Neuronal stem cell (in vitro differentiated cells): ENCODE data around the gene SLC27A5.

Experiments used
- DNase-seq: peaks from one replicate; pipeline ENCODE4 v3.0.0-alpha.2; 2013; ENCODE audit warnings: low spot score
- H2AFZ ChIP-seq: one replicate; pipeline ENCODE4 v1.6.1; 2013; ENCODE audit warnings: mild to moderate bottlenecking, low read length, inconsistent platforms
- H2AK5ac ChIP-seq: 2 replicates; pipeline ENCODE4 v1.6.1; 2013; ENCODE audit warnings: low read depth, mild to moderate bottlenecking, inconsistent platforms, low read length, moderate library complexity, mixed read lengths
- H2BK120ac ChIP-seq: 2 replicates; pipeline ENCODE4 v1.6.1; 2013; ENCODE audit warnings: low read depth, mild to moderate bottlenecking, inconsistent platforms, low read length, moderate library complexity, mixed read lengths
- H2BK12ac ChIP-seq: one replicate; pipeline ENCODE4 v1.6.1; 2013; ENCODE audit warnings: low read length, inconsistent platforms
- H2BK15ac ChIP-seq: 2 replicates; pipeline ENCODE4 v1.6.1; 2013; ENCODE audit warnings: mild to moderate bottlenecking, low read length, inconsistent platforms, mixed read lengths
- H2BK5ac ChIP-seq: one replicate; pipeline ENCODE4 v1.6.1; 2013; ENCODE audit warnings: inconsistent platforms, mild to moderate bottlenecking, low read length, moderate library complexity
- H3K14ac ChIP-seq: one replicate; pipeline ENCODE4 v1.6.1; 2013; ENCODE audit warnings: low read length, inconsistent platforms
- H3K18ac ChIP-seq: 2 replicates; pipeline ENCODE4 v1.6.1; 2013; ENCODE audit warnings: low read length, inconsistent platforms
- H3K23ac ChIP-seq: 2 replicates; pipeline ENCODE4 v1.6.1; 2013; ENCODE audit warnings: low read depth, mild to moderate bottlenecking, mixed read lengths, low read length, inconsistent platforms; ENCODE audit not compliant: poor library complexity
- H3K27ac ChIP-seq: replicated peaks from 3 replicates; pipeline ENCODE4 v1.5.1; 2013; ENCODE audit warnings: low read length, inconsistent platforms
- H3K27me3 ChIP-seq, 3 experiments: 2 replicates each; pipeline ENCODE4 v1.6.1; 2013; ENCODE audit warnings: low read length in 3 of 3, mild to moderate bottlenecking in 2 of 3, inconsistent platforms in 1 of 3, low read depth in 1 of 3, mixed read lengths in 1 of 3, moderate library complexity in 1 of 3; ENCODE audit not compliant: control insufficient read depth in 3 of 3, insufficient read depth in 3 of 3
- H3K36me3 ChIP-seq, 2 donors: replicated peaks in 1 of 2; 2 replicates each; pipeline ENCODE4 v1.6.1; 2013; ENCODE audit warnings: low read length in 2 of 2; ENCODE audit not compliant: control insufficient read depth in 2 of 2, insufficient read depth in 2 of 2
- H3K4ac ChIP-seq: 2 replicates; pipeline ENCODE4 v1.6.1; 2013; ENCODE audit warnings: inconsistent platforms, mild to moderate bottlenecking, low read length, moderate library complexity
- H3K4me1 ChIP-seq, 2 donors: 1 replicate in 1 of 2; 2 replicates in 1 of 2; pipeline ENCODE4 v1.6.1; 2013; ENCODE audit warnings: low read length in 2 of 2, low read depth in 1 of 2; ENCODE audit not compliant: control insufficient read depth in 2 of 2, insufficient read depth in 1 of 2
- H3K4me2 ChIP-seq: one replicate; pipeline ENCODE4 v1.6.1; 2013; ENCODE audit warnings: mild to moderate bottlenecking, low read length, inconsistent platforms; ENCODE audit not compliant: insufficient read depth, poor library complexity, severe bottlenecking
- H3K4me3 ChIP-seq, 2 donors: 2 replicates each; pipeline ENCODE4 v1.5.1; 2013; ENCODE audit warnings: low read length in 2 of 2, mild to moderate bottlenecking in 2 of 2, inconsistent platforms in 1 of 2, moderate library complexity in 1 of 2
- H3K79me1 ChIP-seq: one replicate; pipeline ENCODE4 v1.6.1; 2013; ENCODE audit warnings: low read depth, mild to moderate bottlenecking, inconsistent platforms, low read length, moderate library complexity
- H3K9ac ChIP-seq: one replicate; pipeline ENCODE4 v1.6.1; 2013; ENCODE audit warnings: mild to moderate bottlenecking, low read depth, low read length, inconsistent platforms; ENCODE audit not compliant: poor library complexity
- H3K9me3 ChIP-seq, 2 donors: replicated peaks in 1 of 2; 2 replicates each; pipeline versions ENCODE3 to v1.6.1; 2013; ENCODE audit warnings: low read length in 2 of 2, mild to moderate bottlenecking in 2 of 2, inconsistent platforms in 1 of 2, low read depth in 1 of 2, mixed read lengths in 1 of 2, moderate library complexity in 1 of 2; ENCODE audit not compliant: control insufficient read depth in 2 of 2, insufficient read depth in 1 of 2
- H4K8ac ChIP-seq: one replicate; pipeline ENCODE4 v1.6.1; 2013; ENCODE audit warnings: low read depth, mild to moderate bottlenecking, inconsistent platforms, low read length, moderate library complexity
- H4K91ac ChIP-seq: one replicate; pipeline ENCODE4 v1.6.1; 2013; ENCODE audit warnings: low read length, low read depth, mild to moderate bottlenecking, inconsistent platforms; ENCODE audit not compliant: poor library complexity
- WGBS, 2 donors: extraction: QIAGEN DNeasy Blood & Tissue Kit; methylation state at CpG; one replicate each; pipeline ENCODE4 v1.1.7; 2013; ENCODE audit warnings: missing lambda C conversion rate in 2 of 2, mixed read lengths in 1 of 2; ENCODE audit not compliant: insufficient read length in 2 of 2, insufficient replicate concordance in 1 of 2; ENCODE audit errors: extremely low coverage in 2 of 2; 5-methylcytosine and 5-hydroxymethylcytosine counted together

The SLC27A5 gene

DNA sequence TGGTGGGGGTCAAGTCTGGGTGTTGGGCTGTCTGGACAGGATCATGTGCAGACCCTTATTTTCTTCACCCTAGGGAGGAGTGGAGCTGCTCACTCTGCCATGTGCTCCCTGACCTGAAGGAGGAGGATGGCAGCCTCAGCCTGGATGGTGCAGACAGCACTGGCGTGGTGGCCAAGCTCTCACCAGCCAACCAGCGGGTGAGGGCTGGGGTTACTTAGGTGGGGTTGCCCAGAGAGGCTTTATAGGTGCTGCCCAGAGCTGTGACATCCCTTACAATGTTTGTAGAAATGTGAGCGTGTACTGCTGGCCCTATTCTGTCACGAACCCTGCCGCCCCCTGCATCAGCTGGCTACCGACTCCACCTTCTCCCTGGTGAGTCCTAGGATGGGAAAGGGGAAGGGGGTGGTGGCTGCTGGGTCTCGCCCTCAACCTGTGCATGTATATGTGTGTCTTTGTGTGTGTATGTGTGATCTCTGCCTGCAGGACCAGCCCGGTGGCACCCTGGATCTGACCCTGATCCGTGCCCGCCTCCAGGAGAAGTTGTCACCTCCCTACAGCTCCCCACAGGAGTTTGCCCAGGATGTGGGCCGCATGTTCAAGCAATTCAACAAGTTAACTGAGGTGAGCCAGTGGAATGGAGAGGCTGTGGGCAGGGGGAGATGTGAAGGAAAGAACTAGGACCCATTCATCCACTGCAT, 38.0 kb upstream of the SLC27A5 start:
- no peak overlapping the region for H4K8ac ChIP-seq
- no peak overlapping the region for H3K4ac ChIP-seq
- H3K4me2 ChIP-seq = no peak overlapping the region
- no peak overlapping the region for H3K23ac ChIP-seq
- peaks cover 15 to 22% of the 10 kb centered on the region in 2 donors for H3K4me1 ChIP-seq
- H3K18ac ChIP-seq = no peak overlapping the region
- H3K79me1 ChIP-seq = peaks cover 24% of the 10 kb centered on the region
- no peak overlapping the region for H4K91ac ChIP-seq
- peaks cover 0 to 2% of the 10 kb centered on the region in 2 donors for H3K9me3 ChIP-seq
- no peak overlapping the region for H2BK120ac ChIP-seq
- peaks cover 72 to 86% of the 10 kb centered on the region in 2 donors for H3K36me3 ChIP-seq
- no peak overlapping the region for H2BK15ac ChIP-seq
- H3K9ac ChIP-seq = no peak overlapping the region
- H3K14ac ChIP-seq = no peak overlapping the region
- no peak overlapping the region for H2BK5ac ChIP-seq
- no peaks in the 10 kb centered on the region for H3K27me3 ChIP-seq
- no peak overlapping the region for H2AK5ac ChIP-seq
- no peak for DNase-seq
- no peak overlapping the region for H3K27ac ChIP-seq
- no CpG with 5 or more reads among the region's 11 CpGs for WGBS, 2 donors
- H3K4me3 ChIP-seq = no peak overlapping the region
- H2AFZ ChIP-seq = no peak overlapping the region
- H2BK12ac ChIP-seq = no peak overlapping the region

DNA sequence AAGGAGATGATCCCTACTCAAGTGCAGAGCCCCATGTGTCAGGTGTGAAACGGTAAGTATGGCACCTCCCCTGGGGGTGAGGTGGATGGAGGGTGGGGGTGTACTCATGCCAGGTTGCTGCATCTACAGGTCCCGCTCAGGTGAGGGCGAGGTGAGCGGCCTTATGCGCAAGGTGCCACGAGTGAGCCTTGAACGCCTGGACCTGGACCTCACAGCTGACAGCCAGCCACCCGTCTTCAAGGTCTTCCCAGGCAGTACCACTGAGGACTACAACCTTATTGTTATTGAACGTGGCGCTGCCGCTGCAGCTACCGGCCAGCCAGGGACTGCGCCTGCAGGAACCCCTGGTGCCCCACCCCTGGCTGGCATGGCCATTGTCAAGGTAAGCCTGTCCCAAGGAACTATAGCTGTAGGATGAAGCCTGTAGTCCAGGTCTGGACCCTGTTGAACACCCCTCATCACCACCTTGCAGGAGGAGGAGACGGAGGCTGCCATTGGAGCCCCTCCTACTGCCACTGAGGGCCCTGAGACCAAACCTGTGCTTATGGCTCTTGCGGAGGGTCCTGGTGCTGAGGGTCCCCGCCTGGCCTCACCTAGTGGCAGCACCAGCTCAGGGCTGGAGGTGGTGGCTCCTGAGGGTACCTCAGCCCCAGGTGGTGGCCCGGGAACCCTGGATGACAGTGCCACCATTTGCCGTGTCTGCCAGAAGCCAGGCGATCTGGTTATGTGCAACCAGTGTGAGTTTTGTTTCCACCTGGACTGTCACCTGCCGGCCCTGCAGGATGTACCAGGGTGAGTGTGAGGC, 37.3 kb upstream of the SLC27A5 start:
- no CpG with 5 or more reads among the region's 20 CpGs for WGBS, 2 donors
- H3K14ac ChIP-seq = no peak overlapping the region
- no peak overlapping the region for H2BK5ac ChIP-seq
- peak overlapping the region in 1 of 2 donors; percentile 20 for H3K4me3 ChIP-seq
- no peak overlapping the region for H3K18ac ChIP-seq
- H2BK12ac ChIP-seq = no peak overlapping the region
- H2BK15ac ChIP-seq = no peak overlapping the region
- H2AFZ ChIP-seq = no peak overlapping the region
- H2BK120ac ChIP-seq = no peak overlapping the region
- no peak overlapping the region for H2AK5ac ChIP-seq
- H3K36me3 ChIP-seq = peaks cover 72 to 86% of the 10 kb centered on the region in 2 donors
- H3K4ac ChIP-seq = no peak overlapping the region
- H3K23ac ChIP-seq = peak overlapping the region; percentile 77
- H3K27me3 ChIP-seq = no peaks in the 10 kb centered on the region
- H4K8ac ChIP-seq = no peak overlapping the region
- no peak for DNase-seq
- H3K9me3 ChIP-seq = peaks cover 0 to 2% of the 10 kb centered on the region in 2 donors
- no peak overlapping the region for H3K4me2 ChIP-seq
- H3K79me1 ChIP-seq = peaks cover 26% of the 10 kb centered on the region
- no peak overlapping the region for H3K9ac ChIP-seq
- H4K91ac ChIP-seq = no peak overlapping the region
- H3K4me1 ChIP-seq = peaks cover 15 to 23% of the 10 kb centered on the region in 2 donors
- no peak overlapping the region for H3K27ac ChIP-seq

DNA sequence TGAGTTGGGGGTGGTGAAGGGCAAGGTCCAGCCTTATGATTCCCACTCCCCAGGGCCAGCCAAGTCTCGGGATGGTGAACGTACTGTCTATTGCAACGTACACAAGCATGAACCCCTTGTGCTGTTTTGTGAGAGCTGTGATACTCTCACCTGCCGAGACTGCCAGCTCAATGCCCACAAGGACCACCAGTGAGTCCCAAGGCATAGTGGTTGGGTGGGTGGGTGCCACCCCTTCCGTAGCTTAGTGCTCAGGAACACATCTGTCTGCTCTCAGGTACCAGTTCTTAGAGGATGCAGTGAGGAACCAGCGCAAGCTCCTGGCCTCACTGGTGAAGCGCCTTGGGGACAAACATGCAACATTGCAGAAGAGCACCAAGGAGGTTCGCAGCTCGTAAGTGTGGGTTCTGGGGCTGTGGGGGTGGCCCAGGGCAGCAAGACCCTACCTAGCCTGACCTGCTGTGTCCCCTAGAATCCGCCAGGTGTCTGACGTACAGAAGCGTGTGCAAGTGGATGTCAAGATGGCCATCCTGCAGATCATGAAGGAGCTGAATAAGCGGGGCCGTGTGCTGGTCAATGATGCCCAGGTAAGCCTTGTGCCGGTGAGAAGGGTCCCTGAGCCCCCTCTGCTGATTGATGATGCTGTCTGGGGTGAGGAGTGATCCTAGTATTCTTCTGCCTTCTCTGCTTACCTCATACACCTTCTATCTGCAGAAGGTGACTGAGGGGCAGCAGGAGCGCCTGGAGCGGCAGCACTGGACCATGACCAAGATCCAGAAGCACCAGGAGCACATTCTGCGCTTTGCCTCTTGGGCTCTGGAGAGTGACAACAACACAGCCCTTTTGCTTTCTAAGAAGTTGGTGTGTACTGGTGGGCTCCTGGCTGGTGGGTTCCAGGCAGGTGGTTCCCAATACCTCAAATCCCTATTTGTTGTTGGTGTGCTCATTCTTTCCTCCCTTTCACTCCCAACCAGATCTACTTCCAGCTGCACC, 35.8 kb upstream of the SLC27A5 start:
- Histone ChIP-seq H3K27me3 (peaks cover 0 to 2% (median 0%) of the 10 kb centered on the region in 3 experiments), H2BK15ac (no peak overlapping the region), H3K18ac (no peak overlapping the region), H3K4me2 (peak overlapping the region; percentile 12), H2AFZ (no peak overlapping the region), H3K9ac (peak overlapping the region; percentile 39), H4K8ac (no peak overlapping the region), H3K23ac (no peak overlapping the region), H3K79me1 (peaks cover 26% of the 10 kb centered on the region), H2BK5ac (no peak overlapping the region), H3K4me1 (peaks cover 15 to 16% of the 10 kb centered on the region in 2 donors), H3K4me3 (no peak overlapping the region), H2AK5ac (no peak overlapping the region), H3K36me3 (peaks cover 69 to 77% of the 10 kb centered on the region in 2 donors), H3K9me3 (peaks cover 0 to 2% of the 10 kb centered on the region in 2 donors), H2BK12ac (no peak overlapping the region), H3K4ac (no peak overlapping the region), H2BK120ac (no peak overlapping the region), H4K91ac (no peak overlapping the region), H3K27ac (no peak overlapping the region), H3K14ac (no peak overlapping the region)
- no peak for DNase-seq
- no CpG with 5 or more reads among the region's 18 CpGs for WGBS, 2 donors
